HEK293 (cell line): Measurements from ENCODE around the gene BTBD9.

ENCODE experiments used
- CTCF ChIA-PET: fragments of 350-600 bp; formaldehyde crosslinking; extraction: SDS; loops from one replicate; lab custom pipeline; 2021; ENCODE audit warnings: antibody characterized with exemption; lab: Yijun Ruan, JAX
- POLR2A ChIA-PET: fragments of 300-600 bp; formaldehyde crosslinking; extraction: SDS; loops from one replicate; lab custom pipeline; 2020; ENCODE audit warnings: antibody characterized with exemption, inconsistent platforms; lab: Yijun Ruan, JAX
- H3K27ac ChIP-seq: fragments of 200-500 bp; sonication (Bioruptor generic); 2 replicates; pipeline ENCODE4 v1.5.1; 2014; ENCODE audit warnings: low read depth, low read length, control low read depth, inconsistent platforms; ENCODE audit errors: extremely low read depth
- H3K36me3 ChIP-seq, 2 experiments: fragments of 200-500 bp in 1 of 2; sonication (Bioruptor generic) in 1 of 2; 1 replicate in 1 of 2; 2 replicates in 1 of 2; pipeline ENCODE4 v1.5.1; 2014 to 2017; ENCODE audit warnings: inconsistent platforms in 2 of 2, low read length in 2 of 2; ENCODE audit not compliant: control insufficient read depth in 2 of 2, insufficient read depth in 1 of 2
- H3K4me1 ChIP-seq: fragments of 200-500 bp; sonication (Bioruptor generic); 2 replicates; pipeline ENCODE4 v1.5.1; 2014; ENCODE audit warnings: mild to moderate bottlenecking, low read length, inconsistent platforms; ENCODE audit not compliant: control insufficient read depth, insufficient read depth
- H3K4me3 ChIP-seq: 2 replicates; pipeline ENCODE4 v1.5.1; 2011; ENCODE audit warnings: low read depth, mild to moderate bottlenecking, control low read depth, low read length, moderate library complexity
- H3K9me3 ChIP-seq: fragments of 200-500 bp; sonication (Bioruptor generic); 2 replicates; pipeline ENCODE4 v1.5.1; 2014; ENCODE audit warnings: low read depth, low read length, inconsistent platforms; ENCODE audit not compliant: control insufficient read depth, insufficient read depth
- AEBP2 ChIP-seq: fragments of 450-650 bp; formaldehyde crosslinking; IDR thresholded peaks from 2 replicates; pipeline ENCODE4 v1.5.1; 2016; ENCODE audit warnings: missing biosample characterization, missing genetic modification characterization, borderline replicate concordance
- HOXA7 ChIP-seq: sonication (generic); formaldehyde crosslinking; IDR thresholded peaks from 2 replicates; pipeline ENCODE4 v1.8.1; 2022; ENCODE audit warnings: missing genetic modification reagents, borderline replicate concordance
- PRDM6 ChIP-seq: fragments of 450-650 bp; formaldehyde crosslinking; IDR thresholded peaks from 2 replicates; pipeline ENCODE4 v1.5.1; 2017; ENCODE audit warnings: missing biosample characterization, missing genetic modification characterization
- SALL2 ChIP-seq: fragments of 450-650 bp; formaldehyde crosslinking; IDR thresholded peaks from 2 replicates; pipeline ENCODE4 v1.5.0; 2017; ENCODE audit warnings: missing biosample characterization, mild to moderate bottlenecking, missing genetic modification characterization, borderline replicate concordance
- SP3 ChIP-seq: fragments of 450-650 bp; formaldehyde crosslinking; IDR thresholded peaks from 2 replicates; pipeline ENCODE4 v1.5.1; 2016; ENCODE audit warnings: missing biosample characterization, missing genetic modification characterization
- ZBTB17 ChIP-seq: fragments of 450-650 bp; formaldehyde crosslinking; IDR thresholded peaks from 2 replicates; pipeline ENCODE4 v1.5.1; 2016; ENCODE audit warnings: missing biosample characterization, missing genetic modification characterization
- ZBTB49 ChIP-seq: fragments of 450-650 bp; formaldehyde crosslinking; IDR thresholded peaks from 2 replicates; pipeline ENCODE4 v1.5.1; 2016; ENCODE audit warnings: missing biosample characterization, missing genetic modification characterization, low read depth
- ZIC2 ChIP-seq: fragments of 450-650 bp; formaldehyde crosslinking; IDR thresholded peaks from 2 replicates; pipeline ENCODE4 v1.5.1; 2016; ENCODE audit warnings: missing biosample characterization, missing genetic modification characterization
- ZNF148 ChIP-seq: fragments of 450-650 bp; formaldehyde crosslinking; IDR thresholded peaks from 2 replicates; pipeline ENCODE4 v1.5.0; 2017; ENCODE audit warnings: missing biosample characterization, missing genetic modification characterization, borderline replicate concordance
- ZNF174 ChIP-seq: fragments of 450-650 bp; formaldehyde crosslinking; IDR thresholded peaks from 2 replicates; pipeline ENCODE4 v1.5.0; 2017; ENCODE audit warnings: missing biosample characterization, mild to moderate bottlenecking, missing genetic modification characterization
- ZNF184 ChIP-seq: fragments of 450-650 bp; IDR thresholded peaks from 2 replicates; pipeline ENCODE4 v1.5.1; 2018; ENCODE audit warnings: missing biosample characterization, mild to moderate bottlenecking, missing genetic modification characterization
- ZNF19 ChIP-seq: fragments of 450-650 bp; formaldehyde crosslinking; IDR thresholded peaks from 2 replicates; pipeline ENCODE4; 2016; ENCODE audit warnings: missing biosample characterization, missing genetic modification characterization, low read depth
- ZNF2 ChIP-seq: fragments of 450-650 bp; formaldehyde crosslinking; IDR thresholded peaks from 2 replicates; pipeline ENCODE4 v1.5.1; 2016; ENCODE audit warnings: missing biosample characterization, missing genetic modification characterization
- ZNF292 ChIP-seq: fragments of 450-650 bp; formaldehyde crosslinking; IDR thresholded peaks from 2 replicates; pipeline ENCODE4 v1.5.1; 2016; ENCODE audit warnings: low read depth, missing biosample characterization, missing genetic modification characterization, borderline replicate concordance
- ZNF513 ChIP-seq: fragments of 450-650 bp; IDR thresholded peaks from 2 replicates; pipeline ENCODE4 v1.5.1; 2018; ENCODE audit warnings: missing biosample characterization, missing genetic modification characterization
- ZNF549 ChIP-seq: fragments of 450-650 bp; IDR thresholded peaks from 2 replicates; pipeline ENCODE4 v1.5.1; 2018; ENCODE audit warnings: missing biosample characterization, missing genetic modification characterization, mild to moderate bottlenecking, inconsistent platforms, moderate library complexity
- ZNF560 ChIP-seq: fragments of 450-650 bp; formaldehyde crosslinking; IDR thresholded peaks from 2 replicates; pipeline ENCODE4 v1.5.1; 2017; ENCODE audit warnings: missing biosample characterization, missing genetic modification characterization, borderline replicate concordance
- ZSCAN18 ChIP-seq: fragments of 450-650 bp; formaldehyde crosslinking; IDR thresholded peaks from 2 replicates; pipeline ENCODE4 v1.5.1; 2016; ENCODE audit warnings: missing biosample characterization, missing genetic modification characterization

BTBD9 gene

GRCh38 chr6:38482466-38482865, 157.3 kb downstream of the BTBD9 start:
- no peaks in the 10 kb centered on the region; the same call in 1 of the 2 replicates for H3K4me1 ChIP-seq
- no peak for TF ChIP-seq ZNF2 (tag by site-specific recombination)
- no peak for TF ChIP-seq PRDM6 (tag by site-specific recombination)
- no peak for TF ChIP-seq ZNF292 (tag by site-specific recombination)
- no peak for TF ChIP-seq ZNF549 (tag by site-specific recombination)
- TF ChIP-seq ZNF560 (tag by site-specific recombination): no peak
- TF ChIP-seq ZNF148 (tag by site-specific recombination): no peak
- no peak for TF ChIP-seq ZIC2
- no peak for TF ChIP-seq ZBTB17
- no peak for TF ChIP-seq ZNF184 (tag by site-specific recombination)
- TF ChIP-seq ZSCAN18 (tag by site-specific recombination): no peak
- no peak for TF ChIP-seq SP3 (tag by site-specific recombination)
- no peak for TF ChIP-seq ZNF19 (tag by site-specific recombination)
- TF ChIP-seq HOXA7: no peak
- no peak for TF ChIP-seq AEBP2
- no peak for TF ChIP-seq ZNF174 (tag by site-specific recombination)
- no peak for TF ChIP-seq SALL2 (tag by site-specific recombination)
- TF ChIP-seq ZNF513 (tag by site-specific recombination): no peak
- no peak for TF ChIP-seq ZBTB49
- TF ChIP-seq, all 188 proteins: peak for 0
- H3K36me3 ChIP-seq: no peaks in the 10 kb centered on the region
- POLR2A ChIA-PET: interaction anchor here (0.6 kb wide), 1 partner anchor 1129 kb away, joined by 8 read pairs; the partner anchor contains the start of gene RNF8
- CTCF ChIA-PET: interaction anchor here (0.7 to 6.5 kb wide), 4 partner anchors 11 to 777 kb away, joined by 3 to 41 read pairs (median 4); no protein-coding TSS in a partner anchor
- H3K4me3 ChIP-seq: no peak overlapping the region
- H3K27ac ChIP-seq: no peak overlapping the region
- no peaks in the 10 kb centered on the region for H3K9me3 ChIP-seq
